Body of pancreas (tissue), 4 donors: ENCODE measurements around the gene INPP5J. TPM values are rescaled to one million over a fixed set of nuclear protein-coding genes. Genes with fewer than 3 reads are reported as not detected.

ENCODE experiments used
- ATAC-seq: fragments of 150-250 bp; one replicate; pipeline ENCODE4 v1.9.1; 2016
- DNase-seq, 4 donors: peaks; one replicate each; pipeline ENCODE4 v3.0.0-alpha.2; 2019
- H3K27ac ChIP-seq, 4 donors: fragments of 200-600 bp; sonication (generic); 1 replicate in 3 of 4; 2 replicates in 1 of 4; pipeline versions ENCODE4 v1.5.1 to v1.6.1; 2016 to 2019; ENCODE audit warnings: mild to moderate bottlenecking in 1 of 4, mixed read lengths in 1 of 4, moderate library complexity in 1 of 4
- H3K27me3 ChIP-seq, 2 donors: fragments of 200-600 bp; sonication (generic); one replicate each; pipeline ENCODE4 v1.6.0; 2016; ENCODE audit warnings: mild to moderate bottlenecking in 1 of 2
- H3K36me3 ChIP-seq, 2 donors: fragments of 200-600 bp; sonication (generic); replicated peaks in 1 of 2; 2 replicates each; pipeline ENCODE4 v1.5.1; 2016; ENCODE audit warnings: low read depth in 2 of 2; ENCODE audit not compliant: insufficient read depth in 1 of 2
- H3K4me1 ChIP-seq: fragments of 200-600 bp; sonication (generic); one replicate; pipeline ENCODE4 v1.6.0; 2016
- H3K4me3 ChIP-seq, 2 donors: fragments of 200-600 bp; sonication (generic); 1 replicate in 1 of 2; 2 replicates in 1 of 2; pipeline ENCODE4 v1.5.1; 2016 to 2019
- H3K9me3 ChIP-seq, 3 donors: fragments of 200-600 bp; sonication (generic); 1 replicate in 2 of 3; 2 replicates in 1 of 3; pipeline ENCODE4 v1.5.1; 2016
- CTCF ChIP-seq, 7 experiments: fragments of 450-650 bp in 4 of 7; fragments of 200-600 bp in 3 of 7; sonication (generic) in 3 of 7; IDR thresholded peaks; one replicate each; pipeline ENCODE4 v1.5.1; 2016 to 2019; ENCODE audit warnings: antibody characterized with exemption in 7 of 7
- POLR2A ChIP-seq, 3 donors: fragments of 450-650 bp; IDR thresholded peaks; one replicate each; pipeline ENCODE4 v1.6.1; 2016; ENCODE audit warnings: antibody characterized with exemption in 3 of 3, mild to moderate bottlenecking in 2 of 3
- WGBS, 2 donors: methylation state at CpG; one replicate each; pipeline ENCODE4 v1.1.5; 2017; 5-methylcytosine and 5-hydroxymethylcytosine counted together
- intact Hi-C: fragments of 100-400 bp; cut with DNase I; formaldehyde crosslinking; loops from one replicate; pipeline ENCODE4 v1.15.1; 2023
- total RNA-seq, 2 donors: library from RNA; depleted of rRNA; stranded (reverse); fragments of >200 nt; gene quantifications; one replicate each; pipeline ENCODE4 v1.1.0, GENCODE V29; 2016

Gene INPP5J
- total RNA-seq, 2 donors from 2014 or later = 16.1 to 17.8 TPM

GRCh38 chr22:31141551-31141950 lies 18.8 kb downstream of the INPP5J start:
- peaks cover 6% of the 10 kb centered on the region for H3K4me1 ChIP-seq
- ATAC-seq (no peak), DNase-seq (no peak)
- intact Hi-C loops = loop anchor here (10.0 kb wide), 1 partner anchor 197 kb away; no protein-coding TSS in a partner anchor
- TF ChIP-seq POLR2A (IDR thresholded peaks at IDR 0.05) (no peak), CTCF (IDR thresholded peaks at IDR 0.05) (no peak)
- no peaks in the 10 kb centered on the region for H3K27me3 ChIP-seq
- no peaks in the 10 kb centered on the region for H3K36me3 ChIP-seq
- H3K9me3 ChIP-seq = no peaks in the 10 kb centered on the region
- WGBS, 2 donors = 95 to 100% methylated on average over 2 of the region's 2 CpGs
- H3K4me3 ChIP-seq = no peak overlapping the region
- H3K27ac ChIP-seq = no peak overlapping the region

- Histone ChIP-seq H3K4me3 (no peak overlapping the region), H3K9me3 (no peaks in the 10 kb centered on the region), H3K27me3 (no peaks in the 10 kb centered on the region), H3K36me3 (no peaks in the 10 kb centered on the region), H3K4me1 (peaks cover 6% of the 10 kb centered on the region), H3K27ac (no peak overlapping the region)
- intact Hi-C loops = loop anchor here (10.0 kb wide), 1 partner anchor 197 kb away; no protein-coding TSS in a partner anchor
- WGBS, 2 donors = 77 to 80% methylated on average over 1 to 4 of the region's 4 CpGs
- TF ChIP-seq CTCF (IDR thresholded peaks at IDR 0.05) (no peak), POLR2A (IDR thresholded peaks at IDR 0.05) (no peak)
- no peak for DNase-seq
- ATAC-seq = no peak
Observed at GRCh38 chr22:31142285-31142684, 19.5 kb downstream of the INPP5J start.

GRCh38 chr22:31143038-31143437 lies 20.3 kb downstream of the INPP5J start:
- TF ChIP-seq POLR2A (IDR thresholded peaks at IDR 0.05) = no peak
- TF ChIP-seq CTCF (IDR thresholded peaks at IDR 0.05) = no peak
- DNase-seq (no peak), ATAC-seq (no peak)
- Histone ChIP-seq H3K36me3 (no peaks in the 10 kb centered on the region), H3K4me1 (peaks cover 6% of the 10 kb centered on the region), H3K27ac (no peak overlapping the region), H3K9me3 (no peaks in the 10 kb centered on the region), H3K27me3 (no peaks in the 10 kb centered on the region), H3K4me3 (no peak overlapping the region)
- WGBS, 2 donors = 62 to 65% methylated on average over 3 of the region's 3 CpGs
- intact Hi-C loops = loop anchor here (10.0 kb wide), 1 partner anchor 198 kb away; no protein-coding TSS in a partner anchor

GRCh38 chr22:31143537-31143936 lies 20.8 kb downstream of the INPP5J start:
- DNase-seq (no peak), ATAC-seq (no peak)
- 82 to 90% methylated on average over 3 of the region's 3 CpGs for WGBS, 2 donors
- intact Hi-C loops = loop anchor here (10.0 kb wide), 1 partner anchor 199 kb away; no protein-coding TSS in a partner anchor
- TF ChIP-seq POLR2A (IDR thresholded peaks at IDR 0.05) = no peak
- TF ChIP-seq CTCF (IDR thresholded peaks at IDR 0.05) = no peak
- Histone ChIP-seq H3K27ac (no peak overlapping the region), H3K4me1 (peaks cover 7% of the 10 kb centered on the region), H3K27me3 (no peaks in the 10 kb centered on the region), H3K9me3 (no peaks in the 10 kb centered on the region), H3K36me3 (no peaks in the 10 kb centered on the region), H3K4me3 (no peak overlapping the region)

GRCh38 chr22:31144223-31144622 lies 21.5 kb downstream of the INPP5J start:
- no peaks in the 10 kb centered on the region for H3K9me3 ChIP-seq
- intact Hi-C loops = loop anchor here (10.0 kb wide), 1 partner anchor 199 kb away; no protein-coding TSS in a partner anchor
- ATAC-seq = no peak
- TF ChIP-seq CTCF (IDR thresholded peaks at IDR 0.05) = no peak
- no peak for TF ChIP-seq POLR2A (IDR thresholded peaks at IDR 0.05)
- no peak overlapping the region for H3K4me3 ChIP-seq
- no peak for DNase-seq
- no peaks in the 10 kb centered on the region for H3K36me3 ChIP-seq
- H3K4me1 ChIP-seq = peaks cover 13% of the 10 kb centered on the region
- H3K27ac ChIP-seq = no peak overlapping the region
- H3K27me3 ChIP-seq = no peaks in the 10 kb centered on the region
